ENCODE measurements around the gene PAX9.
"Not testable (repeated sequence)": the region's sequence is repeated elsewhere in the genome, so short reads cannot be mapped to it uniquely, and the experiment has no call there.

PAX9 gene

GRCh38 chr14:36674659-36675058 is 13.0 kb downstream of the PAX9 start:
- no peak for DNase-seq

- DNase-seq, result no peak
These were observed 13.9 kb downstream of the PAX9 start for GRCh38 chr14:36675581-36675980.

GRCh38 chr14:36676236-36676635 is 14.6 kb downstream of the PAX9 start:
- DNase-seq, result no peak

GRCh38 chr14:36682338-36682737 is 20.7 kb downstream of the PAX9 start:
- DNase-seq, result no peak

- no peak for DNase-seq
These were observed 21.5 kb downstream of the PAX9 start for GRCh38 chr14:36683083-36683724.

- no peak for DNase-seq
These were observed 23.3 kb downstream of the PAX9 start for GRCh38 chr14:36684946-36685345.

GRCh38 chr14:36690311-36691040 is 28.8 kb downstream of the PAX9 start:
- peak; percentile 0 for DNase-seq

- DNase-seq, result not testable (repeated sequence)
These were observed 37.8 kb downstream of the PAX9 start for GRCh38 chr14:36699420-36699819.

- no peak for DNase-seq
These were observed 39.0 kb downstream of the PAX9 start for GRCh38 chr14:36700651-36701050.

- DNase-seq, result no peak
These were observed 39.5 kb downstream of the PAX9 start for GRCh38 chr14:36701132-36701531.

GRCh38 chr14:36702474-36702873 is 40.8 kb downstream of the PAX9 start:
- no peak for DNase-seq

- DNase-seq, result no peak
These were observed 45.9 kb downstream of the PAX9 start for GRCh38 chr14:36707570-36707969.

GRCh38 chr14:36713960-36714703 is 52.5 kb downstream of the PAX9 start:
- DNase-seq, result no peak

GRCh38 chr14:36716614-36717184 is 55.0 kb downstream of the PAX9 start:
- no peak for DNase-seq

GRCh38 chr14:36717363-36717762 is 55.7 kb downstream of the PAX9 start:
- no peak for DNase-seq

GRCh38 chr14:36718216-36718615 is 56.6 kb downstream of the PAX9 start:
- no peak for DNase-seq

GRCh38 chr14:36719823-36720222 is 58.2 kb downstream of the PAX9 start:
- DNase-seq, result no peak

- DNase-seq, result no peak
These were observed 59.0 kb downstream of the PAX9 start for GRCh38 chr14:36720657-36721056.

- DNase-seq, result no peak
These were observed 60.2 kb downstream of the PAX9 start for GRCh38 chr14:36721877-36722276.

- DNase-seq, result no peak
These were observed 61.9 kb downstream of the PAX9 start for GRCh38 chr14:36723530-36723929.

- DNase-seq, result no peak
These were observed 62.5 kb downstream of the PAX9 start for GRCh38 chr14:36724162-36724561.

GRCh38 chr14:36726128-36726527 is 64.5 kb downstream of the PAX9 start:
- no peak for DNase-seq

Measured in fibroblast of skin of back (primary cell).